Measurements from ENCODE around the gene PRKCE.
"Not testable (repeated sequence)": the region's sequence is repeated elsewhere in the genome, so short reads cannot be mapped to it uniquely, and the experiment has no call there.

The PRKCE gene

DNA sequence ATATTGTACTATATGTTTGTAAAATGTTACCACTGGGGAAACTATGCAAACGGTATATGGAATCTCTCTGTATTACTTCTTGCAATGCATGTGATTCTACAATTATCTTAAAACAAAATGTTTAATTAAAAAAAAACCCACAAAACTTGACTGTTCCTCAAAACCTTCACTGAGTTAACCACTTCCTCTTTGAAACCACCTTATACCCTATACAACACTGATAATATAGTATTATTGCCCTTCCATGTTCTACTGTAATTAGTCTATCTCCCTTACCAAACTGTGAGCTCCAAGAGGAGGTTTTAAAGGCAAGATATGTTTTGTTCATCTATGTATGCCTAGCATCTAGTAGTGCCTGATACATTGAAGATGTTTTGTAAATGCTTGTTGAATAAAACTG lies 572.0 kb downstream of the PRKCE start:
- DNase-seq: not testable (repeated sequence)

GRCh38 chr2:46225150-46225625 lies 573.7 kb downstream of the PRKCE start:
- DNase-seq: no peak

DNA sequence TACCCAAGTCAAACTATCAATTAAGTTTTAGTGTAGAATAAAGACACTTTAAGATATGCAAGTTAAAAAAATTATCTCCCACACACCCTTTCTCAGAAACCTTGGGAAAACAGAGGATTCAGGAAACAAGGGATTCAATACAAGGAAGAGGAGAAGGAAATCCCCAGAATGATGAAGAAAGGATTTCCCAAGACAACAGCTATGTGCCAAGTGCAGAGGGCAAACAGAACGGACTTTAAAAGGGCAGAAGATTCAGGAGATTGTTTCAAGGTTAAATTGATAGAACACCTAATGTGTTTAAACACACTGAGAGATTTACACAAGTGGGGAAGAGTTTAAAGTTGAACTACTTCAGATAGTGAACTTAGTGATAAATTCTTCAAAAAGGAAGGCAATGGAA lies 574.3 kb downstream of the PRKCE start:
- no peak for DNase-seq

- no peak for DNase-seq
Measured at GRCh38 chr2:46226620-46227019, 575.1 kb downstream of the PRKCE start.

DNA sequence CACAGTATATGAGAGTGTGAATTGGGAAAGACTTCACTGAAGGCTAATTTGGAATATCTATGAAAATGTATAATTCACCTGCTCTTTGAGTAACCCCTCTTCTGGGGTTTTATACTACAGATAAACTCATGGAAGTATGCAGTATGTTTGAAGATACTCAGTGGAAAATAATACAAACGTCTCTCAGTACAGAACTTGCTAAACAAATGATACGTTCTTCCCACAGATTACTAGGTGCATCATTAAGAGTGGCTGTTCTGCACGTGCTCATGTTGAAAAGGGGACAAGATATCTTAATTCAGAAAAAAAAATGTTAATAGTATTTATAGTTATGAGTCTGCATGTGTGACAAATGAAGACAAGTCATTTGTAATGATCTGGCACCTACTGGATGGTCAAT lies 575.5 kb downstream of the PRKCE start:
- no peak for DNase-seq

GRCh38 chr2:46227674-46228289 lies 576.3 kb downstream of the PRKCE start:
- DNase-seq: no peak

- DNase-seq: peak; percentile 54
Measured at GRCh38 chr2:46229134-46230063, 577.9 kb downstream of the PRKCE start.

DNA sequence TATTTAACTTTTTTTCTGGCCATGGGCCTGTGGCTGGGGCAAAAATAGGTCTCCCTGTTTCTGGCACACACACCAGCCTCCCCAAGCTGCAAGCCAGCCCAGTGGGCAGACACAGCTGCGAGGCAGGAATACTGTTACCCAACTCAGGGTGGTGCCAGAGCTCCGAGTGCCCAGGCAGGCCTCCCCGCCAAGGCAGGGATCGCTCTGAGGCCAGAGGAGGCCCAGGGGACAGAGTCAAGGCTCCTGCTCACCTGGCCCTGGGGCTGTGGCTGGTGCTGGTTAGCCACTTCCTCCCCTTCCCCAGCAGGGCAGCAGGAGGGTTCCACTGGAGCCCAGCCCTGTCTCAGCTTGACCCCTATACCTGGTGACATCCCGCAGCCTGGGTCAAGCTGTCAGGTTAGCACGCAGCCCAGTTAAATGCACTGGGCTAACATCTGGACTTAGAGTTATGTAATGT lies 578.7 kb downstream of the PRKCE start:
- no peak for DNase-seq

DNA sequence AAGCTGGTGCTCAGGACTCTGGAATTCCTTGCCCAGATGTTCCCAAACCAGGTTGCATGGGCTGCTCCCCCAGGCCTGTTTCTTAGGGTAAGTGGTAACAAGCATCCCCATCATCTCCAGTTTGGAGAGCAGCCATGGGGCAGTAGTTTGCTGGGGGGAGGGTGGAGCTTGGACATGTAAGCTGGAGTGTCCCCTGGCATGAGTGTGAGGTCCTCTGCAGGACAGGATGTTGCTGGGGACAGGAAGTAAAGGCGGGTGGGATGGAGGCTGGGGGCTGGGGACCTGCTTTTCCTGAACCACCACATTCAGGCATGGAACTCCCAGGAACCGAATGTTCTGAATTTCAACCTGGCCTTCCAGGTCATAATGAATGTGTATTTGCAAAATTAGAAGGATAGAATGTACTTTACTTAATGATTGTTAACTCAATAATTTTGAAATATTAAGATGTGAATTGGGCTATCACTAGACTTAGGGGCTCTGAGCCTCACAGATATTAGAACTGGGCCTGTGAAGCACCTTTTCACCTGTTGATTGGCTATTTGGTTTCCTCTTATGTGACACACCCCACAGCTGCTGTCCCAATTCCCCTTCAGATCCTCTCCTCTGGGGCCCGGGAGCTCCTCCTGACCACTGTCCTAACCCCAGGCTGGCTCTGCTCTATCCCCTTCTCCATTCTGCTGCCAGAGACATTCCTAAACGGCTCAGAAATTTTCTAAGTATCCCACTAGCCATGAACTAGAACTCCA lies 579.4 kb downstream of the PRKCE start:
- no peak for DNase-seq

- DNase-seq: no peak
Measured at GRCh38 chr2:46231721-46232120, 580.2 kb downstream of the PRKCE start.

- DNase-seq: no peak
Measured at GRCh38 chr2:46232860-46233259, 581.4 kb downstream of the PRKCE start.

DNA sequence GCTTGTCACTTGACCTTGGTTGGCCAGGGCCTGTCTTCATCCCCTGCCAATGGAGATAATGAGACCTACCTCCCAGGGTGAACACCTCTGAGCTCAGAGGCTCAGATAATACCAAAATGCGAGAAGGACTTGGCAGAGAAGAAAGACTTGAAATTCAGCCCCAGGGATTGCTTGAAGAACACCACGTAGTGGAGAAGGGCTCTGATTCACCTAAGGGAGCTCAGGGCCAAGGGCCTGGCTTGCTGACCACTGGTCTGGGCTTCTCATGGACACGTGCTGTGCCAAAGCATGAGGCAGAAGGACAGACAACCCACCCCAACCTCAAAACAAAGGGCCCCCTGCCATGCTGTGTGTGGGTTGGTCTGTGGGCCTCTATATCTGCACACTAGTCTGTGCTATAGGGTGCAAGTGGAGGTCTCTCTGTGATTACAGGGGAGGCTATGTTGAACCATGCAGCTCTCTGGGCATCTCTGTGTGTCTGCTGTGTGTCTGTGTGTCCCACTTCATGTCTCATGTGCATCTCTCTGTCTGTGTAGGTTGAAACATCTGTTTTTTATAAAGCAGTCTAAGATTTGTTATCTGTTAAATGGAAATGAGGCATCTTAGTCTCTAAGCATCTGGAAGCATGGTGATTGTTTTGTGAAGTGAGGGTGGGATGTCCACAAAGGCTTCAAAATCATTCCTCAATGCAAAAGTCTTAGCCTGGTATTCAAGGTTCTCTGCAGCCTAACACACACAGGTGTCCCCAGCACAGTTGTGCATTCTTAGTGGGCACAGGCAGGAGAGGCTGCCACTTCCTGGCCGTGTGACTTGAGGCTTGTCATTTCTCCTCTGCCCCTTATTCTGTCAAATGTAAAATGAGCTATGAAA lies 584.8 kb downstream of the PRKCE start:
- DNase-seq: no peak

GRCh38 chr2:46236876-46237859 lies 585.7 kb downstream of the PRKCE start:
- DNase-seq: no peak
